HG03103 (cell line): ENCODE measurements around the gene TPCN1.

Source experiments
- ATAC-seq: cut with Tn5 transposase; IDR thresholded peaks from one replicate; pipeline ENCODE4 v1.9.1; 2021; ENCODE audit warnings: low read depth; ENCODE audit not compliant: unreplicated experiment

Gene TPCN1

GRCh38 chr12:113222730-113223531 is 1.7 kb downstream of the TPCN1 start:
- ATAC-seq, result no peak

- ATAC-seq, result no peak
These were observed 3.7 kb downstream of the TPCN1 start for GRCh38 chr12:113224955-113225354.

- ATAC-seq, result no peak
These were observed 5.7 kb downstream of the TPCN1 start for GRCh38 chr12:113226696-113227568.

- no peak for ATAC-seq
These were observed 6.6 kb downstream of the TPCN1 start for GRCh38 chr12:113227686-113228391.

- no peak for ATAC-seq
These were observed 7.2 kb downstream of the TPCN1 start for GRCh38 chr12:113228394-113229028.

GRCh38 chr12:113230315-113231234 is 9.3 kb downstream of the TPCN1 start:
- ATAC-seq, result peak; percentile 14

GRCh38 chr12:113231235-113232088 is 10.2 kb downstream of the TPCN1 start:
- ATAC-seq, result no peak

GRCh38 chr12:113232089-113232839 is 11.0 kb downstream of the TPCN1 start:
- ATAC-seq, result no peak

GRCh38 chr12:113232840-113233585 is 11.7 kb downstream of the TPCN1 start:
- ATAC-seq, result peak; percentile 55

- ATAC-seq, result no peak
These were observed 12.7 kb downstream of the TPCN1 start for GRCh38 chr12:113233967-113234366.

GRCh38 chr12:113234483-113234882 is 13.2 kb downstream of the TPCN1 start:
- no peak for ATAC-seq

GRCh38 chr12:113235976-113236375 is 14.7 kb downstream of the TPCN1 start:
- no peak for ATAC-seq

- ATAC-seq, result no peak
These were observed 15.5 kb downstream of the TPCN1 start for GRCh38 chr12:113236539-113237399.

GRCh38 chr12:113237748-113238147 is 16.5 kb downstream of the TPCN1 start:
- ATAC-seq, result no peak

GRCh38 chr12:113238309-113238708 is 17.0 kb downstream of the TPCN1 start:
- no peak for ATAC-seq

GRCh38 chr12:113239288-113239771 is 18.1 kb downstream of the TPCN1 start:
- ATAC-seq, result no peak
